Measurements from ENCODE around the gene C11orf97. TPM values are rescaled to one million over a fixed set of nuclear protein-coding genes. Genes with fewer than 3 reads are reported as not detected.

The C11orf97 gene
- total RNA-seq, 1 experiment from 2014 or later, result not detected

GRCh38 chr11:94558932-94559331 is 46.7 kb downstream of the C11orf97 start:
- no CpG with 5 or more reads among the region's 4 CpGs for WGBS (ENCODE audit: extremely low coverage, insufficient read length, low lambda C conversion rate)

More at GRCh38 chr11:94558932-94559331, 46.7 kb downstream of the C11orf97 start:
- H3K23me2 ChIP-seq (ENCODE audit: insufficient read length, low read depth, low read length, poor library complexity, severe bottlenecking), result no peaks in the 10 kb centered on the region
- H3T11ph ChIP-seq (ENCODE audit: low read length), result no peak overlapping the region
- no peak overlapping the region for H2BK120ac ChIP-seq (ENCODE audit: low read depth, low read length, poor library complexity, severe bottlenecking)
- no peaks in the 10 kb centered on the region for H3K27me3 ChIP-seq (ENCODE audit: insufficient read depth, low read length)
- no peaks in the 10 kb centered on the region for H3K27me3 Mint-ChIP-seq (ENCODE audit: low read depth)
- no peak overlapping the region for H2BK5ac ChIP-seq (ENCODE audit: insufficient read length, low read length)
- H2BK20ac ChIP-seq (ENCODE audit: low read depth, low read length, poor library complexity, severe bottlenecking), result no peak overlapping the region
- no peak overlapping the region for H3K56ac ChIP-seq (ENCODE audit: insufficient read length, low read depth, low read length)
- TF ChIP-seq CTCF (conservative IDR thresholded peaks at IDR 0.05), result no peak
- H3K79me1 ChIP-seq (ENCODE audit: insufficient read depth, low read depth, low read length, poor library complexity, severe bottlenecking), result no peaks in the 10 kb centered on the region
- H3K4me2 ChIP-seq (ENCODE audit: insufficient read depth, insufficient read length, low read length), result no peak overlapping the region
- no peak overlapping the region for H3K4me3 Mint-ChIP-seq
- H2BK12ac ChIP-seq (ENCODE audit: insufficient read length, low read depth, low read length), result no peak overlapping the region
- H4K20me1 ChIP-seq (ENCODE audit: control insufficient read depth, insufficient read depth, insufficient read length), result no peaks in the 10 kb centered on the region
- no peaks in the 10 kb centered on the region for H3K79me2 ChIP-seq (ENCODE audit: insufficient read depth, low read length)
- H2AFZ ChIP-seq (ENCODE audit: low read length), result no peak overlapping the region
- H4K5ac ChIP-seq (ENCODE audit: insufficient read length, low read depth, low read length), result no peak overlapping the region
- H3K18ac ChIP-seq (ENCODE audit: insufficient read length, low read depth, low read length), result no peak overlapping the region
- no peaks in the 10 kb centered on the region for H3K4me1 ChIP-seq (ENCODE audit: insufficient read depth, low read length)
- H3K4me1 Mint-ChIP-seq, result peaks cover 6 to 8% of the 10 kb centered on the region in 2 experiments
- no peaks in the 10 kb centered on the region for H3K9me3 ChIP-seq (ENCODE audit: control insufficient read depth, low read depth, low read length)
- no peak overlapping the region for H4K8ac ChIP-seq (replicated peaks; ENCODE audit: insufficient read length, low read depth, low read length)
- no peak overlapping the region for H2AK5ac ChIP-seq (ENCODE audit: insufficient read length, low read length)
- no peak for DNase-seq
- H4K91ac ChIP-seq (ENCODE audit: insufficient read length, low read depth, low read length), result no peak overlapping the region
- H3K23ac ChIP-seq (ENCODE audit: insufficient read length, low read depth, low read length), result no peak overlapping the region
- H3K27ac ChIP-seq (ENCODE audit: insufficient read length, low read depth, low read length), result no peak overlapping the region
- H3K9me3 Mint-ChIP-seq, result no peaks in the 10 kb centered on the region
- H3K36me3 Mint-ChIP-seq (ENCODE audit: insufficient read depth in 1 of 3, low read depth in 3 of 3), result no peaks in the 10 kb centered on the region
- H3K9ac ChIP-seq (ENCODE audit: extremely low read depth, insufficient read length, low read length), result no peak overlapping the region
- H3K4ac ChIP-seq (ENCODE audit: low read depth, low read length), result no peak overlapping the region
- H3K27ac Mint-ChIP-seq, result no peak overlapping the region
- no peak overlapping the region for H2BK15ac ChIP-seq (ENCODE audit: low read depth, low read length)
- H3K14ac ChIP-seq (ENCODE audit: insufficient read depth, low read length), result no peak overlapping the region

All from H9 (cell line).